Measurements from ENCODE around the gene TRIM46.
"Not testable (repeated sequence)": the region's sequence is repeated elsewhere in the genome, so short reads cannot be mapped to it uniquely, and the experiment has no call there.

The TRIM46 gene

GRCh38 chr1:155140630-155140953 lies 33.1 kb upstream of the TRIM46 start:
- Histone ChIP-seq H3K27me3 (replicated peaks; ENCODE audit: control insufficient read depth, insufficient read depth, low read length) (no peaks in the 10 kb centered on the region), H3K4me3 (replicated peaks; ENCODE audit: low read depth, low read length) (peak overlapping the region; percentile 84; the same call in 1 of the 2 replicates), H3K36me3 (ENCODE audit: control insufficient read depth, insufficient read depth, low read length) (peaks cover 9% of the 10 kb centered on the region)
- no peak for TF ChIP-seq CTCF (IDR thresholded peaks at IDR 0.05; ENCODE audit: insufficient read depth, low read length, poor library complexity, severe bottlenecking)
- no peak for DNase-seq (ENCODE audit: extremely low read depth, insufficient read length)

- H3K4me3 ChIP-seq (replicated peaks; ENCODE audit: low read depth, low read length) = no peak overlapping the region
- no peak for DNase-seq (ENCODE audit: extremely low read depth, insufficient read length)
- TF ChIP-seq CTCF (IDR thresholded peaks at IDR 0.05; ENCODE audit: insufficient read depth, low read length, poor library complexity, severe bottlenecking) = no peak
- H3K27me3 ChIP-seq (replicated peaks; ENCODE audit: control insufficient read depth, insufficient read depth, low read length) = no peaks in the 10 kb centered on the region
- H3K36me3 ChIP-seq (ENCODE audit: control insufficient read depth, insufficient read depth, low read length) = peaks cover 9% of the 10 kb centered on the region
These were observed 31.9 kb upstream of the TRIM46 start for GRCh38 chr1:155141749-155142148.

GRCh38 chr1:155145491-155145890 lies 28.2 kb upstream of the TRIM46 start:
- no peak overlapping the region for H3K4me3 ChIP-seq (replicated peaks; ENCODE audit: low read depth, low read length)
- no peaks in the 10 kb centered on the region for H3K27me3 ChIP-seq (replicated peaks; ENCODE audit: control insufficient read depth, insufficient read depth, low read length)
- H3K36me3 ChIP-seq (ENCODE audit: control insufficient read depth, insufficient read depth, low read length) = no peaks in the 10 kb centered on the region
- DNase-seq (ENCODE audit: extremely low read depth, insufficient read length) = no peak
- TF ChIP-seq CTCF (IDR thresholded peaks at IDR 0.05; ENCODE audit: insufficient read depth, low read length, poor library complexity, severe bottlenecking) = no peak

- H3K4me3 ChIP-seq (replicated peaks; ENCODE audit: low read depth, low read length); DNase-seq (ENCODE audit: extremely low read depth, insufficient read length); H3K27me3 ChIP-seq (replicated peaks; ENCODE audit: control insufficient read depth, insufficient read depth, low read length); H3K36me3 ChIP-seq (ENCODE audit: control insufficient read depth, insufficient read depth, low read length): not testable (repeated sequence)
These were observed 17.5 kb upstream of the TRIM46 start for GRCh38 chr1:155155996-155156643.

GRCh38 chr1:155158991-155159390 lies 14.7 kb upstream of the TRIM46 start:
- H3K4me3 ChIP-seq (replicated peaks; ENCODE audit: low read depth, low read length) = no peak overlapping the region
- no peaks in the 10 kb centered on the region for H3K36me3 ChIP-seq (ENCODE audit: control insufficient read depth, insufficient read depth, low read length)

GRCh38 chr1:155160128-155160527 lies 13.5 kb upstream of the TRIM46 start:
- Histone ChIP-seq H3K4me3 (replicated peaks; ENCODE audit: low read depth, low read length) (no peak overlapping the region), H3K27me3 (replicated peaks; ENCODE audit: control insufficient read depth, insufficient read depth, low read length) (no peaks in the 10 kb centered on the region; the same call in 1 of the 2 replicates), H3K36me3 (ENCODE audit: control insufficient read depth, insufficient read depth, low read length) (no peaks in the 10 kb centered on the region)
- TF ChIP-seq CTCF (IDR thresholded peaks at IDR 0.05; ENCODE audit: insufficient read depth, low read length, poor library complexity, severe bottlenecking) = no peak
- no peak for DNase-seq (ENCODE audit: extremely low read depth, insufficient read length)

More at GRCh38 chr1:155158991-155159390, 14.7 kb upstream of the TRIM46 start:
- no peaks in the 10 kb centered on the region; the same call in 1 of the 2 replicates for H3K27me3 ChIP-seq (replicated peaks; ENCODE audit: control insufficient read depth, insufficient read depth, low read length)
- TF ChIP-seq CTCF (IDR thresholded peaks at IDR 0.05; ENCODE audit: insufficient read depth, low read length, poor library complexity, severe bottlenecking) = no peak
- no peak for DNase-seq (ENCODE audit: extremely low read depth, insufficient read length)

- DNase-seq (ENCODE audit: extremely low read depth, insufficient read length); H3K4me3 ChIP-seq (replicated peaks; ENCODE audit: low read depth, low read length); H3K27me3 ChIP-seq (replicated peaks; ENCODE audit: control insufficient read depth, insufficient read depth, low read length); H3K36me3 ChIP-seq (ENCODE audit: control insufficient read depth, insufficient read depth, low read length): not testable (repeated sequence)
These were observed 11.0 kb upstream of the TRIM46 start for GRCh38 chr1:155162631-155163030.

- not testable (repeated sequence) for H3K4me3 ChIP-seq (replicated peaks; ENCODE audit: low read depth, low read length); DNase-seq (ENCODE audit: extremely low read depth, insufficient read length); H3K27me3 ChIP-seq (replicated peaks; ENCODE audit: control insufficient read depth, insufficient read depth, low read length); H3K36me3 ChIP-seq (ENCODE audit: control insufficient read depth, insufficient read depth, low read length)
These were observed 9.9 kb upstream of the TRIM46 start for GRCh38 chr1:155163785-155164184.

- not testable (repeated sequence) for H3K4me3 ChIP-seq (replicated peaks; ENCODE audit: low read depth, low read length); DNase-seq (ENCODE audit: extremely low read depth, insufficient read length); H3K27me3 ChIP-seq (replicated peaks; ENCODE audit: control insufficient read depth, insufficient read depth, low read length)
These were observed 9.0 kb upstream of the TRIM46 start for GRCh38 chr1:155164625-155165024.

More at GRCh38 chr1:155164625-155165024, 9.0 kb upstream of the TRIM46 start:
- H3K36me3 ChIP-seq (ENCODE audit: control insufficient read depth, insufficient read depth, low read length) = not testable (repeated sequence)
